Measurements from ENCODE around the gene MYNN.
A peak's percentile ranks its signal among the peaks of the same experiment; 100 is the strongest.

Gene MYNN

DNA sequence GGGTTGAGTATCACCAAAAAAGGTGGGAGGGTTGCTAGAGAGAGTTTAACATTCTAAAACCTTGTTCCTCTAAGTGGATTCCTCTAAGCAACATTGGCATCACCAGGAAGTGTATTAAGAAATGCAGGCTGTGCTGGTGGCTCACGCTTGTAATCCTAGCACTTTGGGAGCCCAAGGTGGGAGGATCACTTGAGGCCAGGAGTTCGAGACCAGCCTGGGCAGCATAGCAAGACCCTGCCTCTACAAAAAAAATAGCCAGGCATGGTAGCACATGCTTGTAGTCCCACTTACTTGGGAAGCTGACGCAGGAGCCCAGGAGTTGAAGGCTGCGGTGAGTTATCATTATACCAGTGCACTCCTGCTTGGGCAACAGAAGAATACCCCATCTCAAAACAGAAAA lies 4.6 kb downstream of the MYNN start:
- DNase-seq (ENCODE audit: low read depth) = no peak

DNA sequence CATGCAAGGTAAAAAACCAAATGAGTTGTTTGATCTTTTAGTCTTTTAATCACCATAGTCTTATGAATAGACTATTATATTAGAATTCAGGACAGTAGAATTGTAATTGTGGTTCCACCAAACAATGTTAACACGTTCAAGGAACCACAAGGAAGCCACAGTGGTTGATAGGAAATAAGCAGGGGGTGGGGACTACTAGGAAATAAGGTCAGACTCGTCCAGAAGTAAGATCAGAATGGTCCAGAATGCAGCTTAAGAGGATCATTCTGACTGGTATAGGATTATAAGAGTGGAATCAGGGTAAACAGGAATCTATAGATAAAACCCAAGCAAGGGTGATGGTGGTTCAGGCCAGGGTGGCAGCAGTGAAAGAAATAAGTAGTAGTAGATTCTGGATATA lies 7.5 kb downstream of the MYNN start:
- DNase-seq (ENCODE audit: low read depth) = no peak

DNA sequence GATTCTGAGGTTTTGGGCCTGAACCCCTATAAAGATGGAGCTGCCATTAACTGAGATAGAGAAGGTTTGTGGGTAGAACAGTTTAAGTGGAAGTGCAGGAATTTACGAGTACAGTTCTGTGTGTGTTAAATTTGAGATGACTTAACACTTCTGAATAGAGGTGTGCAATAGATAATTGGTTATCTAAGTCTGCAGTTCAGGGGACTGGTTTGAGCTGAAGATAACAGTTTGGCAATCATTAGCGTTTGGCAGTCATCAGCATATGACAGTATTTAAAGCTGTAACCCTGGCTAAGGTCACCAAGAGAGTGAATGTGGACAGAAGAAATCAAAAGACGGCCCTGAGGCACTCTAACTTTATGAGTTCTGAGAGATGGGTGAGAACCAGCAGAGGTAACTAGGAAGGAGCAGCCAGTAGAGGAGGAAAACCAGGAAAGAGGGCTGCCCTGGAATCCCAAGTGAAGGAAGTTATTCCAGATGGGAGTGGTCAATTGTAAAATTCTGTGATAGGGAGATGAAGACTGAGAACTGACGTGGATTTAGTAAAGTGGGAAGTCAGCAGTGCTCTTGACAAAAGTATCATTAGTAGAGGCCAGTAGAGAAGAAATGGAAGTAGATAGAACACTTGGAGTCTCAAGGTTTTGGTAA lies 8.1 kb downstream of the MYNN start:
- DNase-seq (ENCODE audit: low read depth) = no peak

DNA sequence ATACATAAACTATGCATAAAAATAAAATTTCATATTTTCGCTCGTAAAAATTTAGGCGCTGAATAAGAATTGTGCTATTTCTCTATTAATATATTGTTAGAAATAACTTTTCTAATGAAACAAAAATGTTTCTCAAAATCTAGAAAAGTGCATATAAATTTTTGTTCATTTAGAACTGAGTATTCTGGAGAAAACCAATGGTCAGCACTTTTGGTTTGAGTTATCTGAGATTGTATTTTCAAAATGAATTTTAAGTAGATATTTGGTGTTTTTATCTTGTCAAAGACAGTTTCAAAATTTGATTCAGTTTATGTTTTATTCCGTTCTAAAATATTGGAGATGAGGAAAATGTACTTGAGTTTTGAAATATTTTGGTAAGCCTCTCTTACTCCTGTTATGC lies 13.9 kb downstream of the MYNN start:
- DNase-seq (ENCODE audit: low read depth) = no peak

DNA sequence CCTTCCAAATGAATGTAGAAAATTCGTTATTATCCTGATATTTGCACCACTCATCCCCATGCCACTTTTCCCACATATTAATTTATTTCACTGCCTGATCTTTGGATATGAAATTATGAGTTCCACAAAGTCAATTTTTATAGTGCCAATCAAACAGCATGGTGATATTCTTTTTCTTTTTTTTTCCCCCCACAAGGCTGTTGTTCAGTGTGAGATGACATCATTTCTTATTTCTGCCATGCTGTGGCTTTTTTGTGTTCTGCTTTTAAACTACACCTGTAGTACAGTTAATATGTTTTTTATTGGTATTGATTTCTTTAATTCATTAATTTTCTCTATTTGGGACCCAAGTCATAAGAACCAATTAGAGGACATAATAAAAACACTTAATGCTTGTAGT lies 14.6 kb downstream of the MYNN start:
- no peak for DNase-seq (ENCODE audit: low read depth)

DNA sequence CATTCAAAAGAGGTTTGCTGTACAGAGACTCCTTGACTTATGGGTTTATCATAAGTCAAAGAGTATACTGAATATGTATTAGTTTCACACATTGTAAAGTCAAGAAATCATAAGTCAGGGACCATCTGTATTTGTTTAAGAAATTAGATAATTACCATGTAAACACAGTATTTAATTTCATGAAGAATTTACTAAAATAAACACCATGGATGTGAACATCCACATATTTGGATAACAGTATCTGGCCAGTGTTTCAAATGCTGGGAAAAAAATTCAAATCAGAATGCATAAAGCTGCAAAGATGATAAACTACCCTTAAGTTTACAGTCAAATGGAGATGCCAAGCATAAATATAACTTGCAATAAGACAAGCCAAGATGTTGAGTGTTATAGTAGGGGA lies 17.0 kb downstream of the MYNN start:
- DNase-seq (ENCODE audit: low read depth) = no peak

DNA sequence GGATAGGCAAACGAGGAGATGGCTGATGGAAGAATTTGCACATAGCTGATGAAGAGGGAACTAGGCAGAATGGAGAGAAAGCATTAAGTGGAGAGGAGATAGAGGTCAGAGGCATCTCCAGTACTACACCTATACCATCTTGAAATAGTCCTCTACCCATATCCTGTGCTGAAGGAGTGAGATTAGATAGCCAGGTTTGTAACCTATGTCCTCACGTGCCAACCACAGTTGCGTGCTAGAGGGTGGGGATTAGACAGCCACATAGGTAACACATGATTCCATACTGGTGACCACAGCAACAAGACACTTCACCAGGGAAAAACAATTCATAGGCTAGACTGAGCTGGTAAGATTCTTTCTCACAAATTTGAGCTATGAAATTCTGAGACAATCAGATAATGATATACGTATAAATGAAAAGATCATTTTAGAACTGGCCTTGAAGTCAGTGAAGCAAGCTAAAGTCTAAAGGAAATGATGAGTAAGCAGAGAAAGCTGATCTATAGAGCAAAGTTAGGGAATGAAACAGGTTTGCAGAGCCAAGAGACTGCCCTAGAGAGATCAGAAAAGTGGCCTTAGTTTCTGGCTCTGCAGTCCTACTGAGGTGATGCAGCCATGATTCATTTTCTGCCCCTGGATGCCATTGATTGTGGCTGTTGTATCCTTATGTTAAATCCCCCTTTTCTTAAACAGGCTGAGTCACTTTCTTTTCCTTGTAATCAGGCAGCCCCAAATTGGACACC lies 17.7 kb downstream of the MYNN start:
- no peak for DNase-seq (ENCODE audit: low read depth)

DNA sequence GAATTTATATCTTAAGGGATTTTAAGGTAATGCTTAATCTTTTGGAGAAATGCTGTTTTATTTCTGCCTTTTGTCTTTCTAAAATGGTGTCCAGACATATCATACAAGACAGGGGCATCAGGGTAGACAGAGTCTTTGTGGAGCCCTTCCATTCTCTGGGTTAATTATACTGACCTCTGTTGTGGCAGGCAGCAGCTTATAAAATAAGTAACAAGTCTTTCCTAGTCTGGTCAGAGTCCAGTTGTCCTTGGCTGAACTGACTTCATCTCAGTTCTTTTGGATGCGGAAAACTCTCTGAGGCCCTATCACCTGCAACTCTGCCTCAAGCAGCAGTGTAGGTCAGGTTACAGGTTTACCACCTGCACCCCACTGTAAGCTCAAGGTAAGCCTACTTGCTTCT lies 19.2 kb downstream of the MYNN start:
- DNase-seq (ENCODE audit: low read depth) = no peak

DNA sequence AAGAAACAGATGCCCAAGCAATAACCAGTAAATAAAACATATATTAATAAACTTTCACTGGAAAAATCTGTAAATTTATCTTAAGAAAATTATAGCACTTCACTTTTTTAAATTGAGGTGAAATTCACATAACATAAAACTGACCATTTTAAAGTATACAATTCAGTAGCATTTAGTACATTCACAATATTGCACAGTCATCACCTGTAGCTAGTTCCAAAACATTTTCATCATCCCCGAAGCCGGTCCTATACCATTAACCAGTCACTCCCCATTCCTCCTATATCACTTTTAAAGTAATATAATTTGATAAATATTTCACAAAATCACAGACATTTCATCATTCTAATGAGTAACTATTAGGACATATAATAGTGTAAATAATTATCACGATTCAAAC lies 31.5 kb downstream of the MYNN start:
- DNase-seq (ENCODE audit: low read depth) = no peak

DNA sequence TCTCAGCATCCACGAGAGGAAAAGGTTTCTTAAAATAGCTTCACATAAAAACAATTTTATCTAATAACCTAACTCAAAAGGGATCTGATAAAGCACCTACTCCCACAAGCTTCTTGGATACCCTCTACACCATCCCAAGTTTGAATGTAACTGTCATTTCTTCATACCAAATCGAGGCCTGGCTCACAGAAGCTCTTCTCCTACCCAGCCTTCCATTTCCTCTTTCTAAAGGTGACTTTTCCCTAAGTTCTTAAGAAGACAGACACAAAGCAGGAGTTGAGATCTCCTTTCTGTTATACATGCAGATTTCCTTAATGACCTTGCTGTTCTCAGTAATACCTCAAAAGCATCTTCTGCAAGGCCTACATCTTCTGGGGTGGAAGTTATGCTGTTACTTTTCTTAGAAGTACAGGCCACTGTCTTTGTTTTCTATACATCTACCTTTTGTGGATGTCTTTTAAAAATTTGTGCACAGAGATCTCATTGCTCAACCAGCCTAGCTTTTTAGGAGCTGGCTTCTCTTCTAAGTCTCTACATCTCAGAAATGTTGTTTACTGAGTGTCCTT lies 36.1 kb downstream of the MYNN start:
- no peak for DNase-seq (ENCODE audit: low read depth)

DNA sequence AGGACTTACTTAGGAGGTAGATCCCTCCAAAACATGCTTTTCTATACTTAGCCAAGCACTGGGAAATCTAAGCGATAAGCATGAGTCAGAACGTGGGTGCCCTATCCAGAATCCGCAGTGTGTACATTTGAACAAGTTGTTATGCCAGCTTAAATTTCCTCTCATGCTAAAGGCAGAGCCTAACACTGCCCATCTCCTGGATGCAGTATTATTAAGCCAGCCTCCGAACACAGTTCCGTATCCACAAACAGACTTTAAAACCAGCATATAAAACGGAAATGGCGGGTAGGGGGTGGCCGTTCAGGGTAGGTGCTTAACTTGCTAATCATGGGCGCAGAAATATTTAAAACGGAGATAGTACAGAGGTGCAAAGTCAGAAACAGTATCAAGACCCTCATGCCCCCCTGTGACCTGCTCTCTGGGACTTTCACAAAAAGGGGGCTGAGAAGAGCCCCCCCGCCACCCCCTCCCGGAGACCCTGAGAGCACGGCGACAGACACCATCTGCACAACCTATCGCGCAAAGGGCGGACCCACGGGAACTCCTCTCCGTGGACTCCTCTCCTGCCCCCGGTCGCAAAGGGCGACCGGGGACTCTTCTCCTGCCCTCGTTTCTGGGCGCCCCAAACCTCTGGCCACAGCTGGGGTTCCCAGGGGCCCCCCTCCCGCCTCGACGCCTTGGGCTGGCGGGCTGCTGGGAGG lies 38.6 kb downstream of the MYNN start:
- DNase-seq (ENCODE audit: low read depth) = no peak

DNA sequence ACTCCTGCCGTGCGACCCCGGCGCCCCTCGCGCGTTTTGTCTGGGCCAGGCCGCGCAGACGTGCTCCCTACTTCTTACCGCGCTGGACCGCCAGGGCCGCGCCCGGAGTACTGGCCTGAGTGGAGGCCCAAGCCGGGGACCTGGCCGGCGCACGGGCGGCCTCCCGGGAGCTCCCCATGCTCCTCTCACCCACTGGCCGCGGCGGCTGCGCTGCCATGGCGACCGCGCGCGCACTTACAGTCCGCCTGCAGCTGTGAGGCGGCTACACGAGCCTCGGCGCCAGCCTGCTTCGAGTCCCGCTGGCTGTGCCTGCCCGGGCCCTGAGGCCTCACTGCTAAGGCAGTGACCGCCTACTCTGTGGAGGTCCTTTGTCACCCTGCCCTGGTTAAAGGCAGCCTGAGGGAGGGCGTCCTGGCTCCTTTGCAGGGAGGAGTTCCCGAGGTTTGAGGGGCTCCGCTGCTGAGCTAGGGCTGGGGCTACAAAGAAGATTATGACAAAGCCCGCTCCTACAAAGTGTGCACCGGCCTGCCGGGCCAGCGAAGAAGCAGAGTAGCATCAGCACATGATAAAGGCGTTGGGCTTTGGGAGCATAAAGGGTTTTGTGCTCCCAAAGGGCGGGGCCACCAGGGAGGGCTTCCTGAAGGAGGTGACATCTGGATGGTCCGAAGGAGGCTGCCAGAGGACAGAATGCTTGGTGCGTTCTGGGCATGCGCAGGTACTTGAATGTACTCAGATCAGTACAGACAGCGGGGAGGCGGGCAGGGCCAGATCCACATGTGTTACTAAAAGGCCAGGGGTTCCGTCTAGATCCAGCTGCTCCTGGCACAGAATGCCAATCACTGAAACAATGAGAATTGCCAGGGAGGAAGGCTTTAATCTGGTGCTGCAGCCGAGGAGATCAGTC lies 39.4 kb downstream of the MYNN start, which contains the start of the genes LRRC34 and LRRIQ4:
Gene LRRC34, minus strand, starts transcription at position 573 of the 904 bp plus-strand sequence. Its CDS starts 356 bp downstream, at position 217.
Gene LRRIQ4, plus strand, starts transcription at position 539 of the 904 bp plus-strand sequence. CDS start 9,052 bp downstream, outside the sequence.
- peak; percentile 39 for DNase-seq (ENCODE audit: low read depth)

DNA sequence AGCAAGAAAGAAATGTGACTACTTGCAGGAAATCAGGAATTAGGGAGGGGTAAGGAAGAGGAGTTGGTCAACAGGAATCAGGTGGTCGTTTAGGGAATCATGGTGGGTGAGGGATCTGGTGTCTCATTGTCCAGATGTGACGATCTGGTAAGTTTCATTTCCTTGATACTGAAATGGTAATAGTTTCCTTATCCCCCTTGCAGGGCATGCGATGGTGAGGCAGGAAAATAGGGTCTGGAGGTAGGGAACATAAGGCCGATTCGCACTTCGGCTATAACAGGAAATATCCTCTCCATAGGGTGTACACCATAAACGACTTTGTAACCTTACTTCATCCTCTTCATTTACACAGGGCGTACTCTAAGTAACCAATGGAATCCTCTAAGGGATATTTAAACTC lies 40.1 kb downstream of the MYNN start:
- DNase-seq (ENCODE audit: low read depth) = no peak

DNA sequence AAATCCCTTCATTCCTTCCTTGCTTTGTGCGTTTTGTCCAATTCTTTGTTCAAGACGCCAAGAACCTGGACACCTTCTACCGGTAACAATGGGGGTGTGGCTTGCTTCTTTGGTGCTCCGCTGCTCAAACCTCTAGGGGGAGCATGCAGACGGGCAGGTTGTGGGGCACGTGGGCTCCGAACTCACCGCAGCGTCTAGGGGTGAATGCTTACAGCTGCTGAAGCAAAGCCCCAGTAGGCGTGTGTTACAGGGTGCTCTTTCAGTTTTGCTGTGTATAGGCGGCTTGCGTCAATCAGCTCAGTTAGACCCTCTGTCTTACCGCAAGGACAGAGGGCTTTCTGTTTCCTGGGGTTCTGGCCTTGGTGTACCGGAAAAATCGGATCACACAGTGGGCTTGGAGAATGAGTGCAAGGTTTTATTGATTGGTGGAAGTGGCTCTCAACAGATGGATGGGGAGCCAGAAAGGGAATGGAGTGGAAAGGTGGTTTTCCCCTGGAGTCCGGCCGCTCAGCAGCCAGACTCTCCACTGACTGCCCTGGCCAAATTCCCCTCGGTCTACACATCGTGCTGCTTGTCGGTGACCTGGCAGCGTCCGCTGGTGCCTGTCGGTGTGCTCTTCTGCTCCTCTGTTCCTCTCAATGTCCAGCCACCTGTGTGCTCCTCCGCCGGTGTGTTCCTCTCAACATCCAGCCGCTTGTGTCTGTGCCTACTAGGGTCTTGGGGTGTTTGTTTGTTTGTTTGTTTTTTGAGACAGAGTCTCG lies 40.7 kb downstream of the MYNN start:
- DNase-seq (ENCODE audit: low read depth) = peak; percentile 62

DNA sequence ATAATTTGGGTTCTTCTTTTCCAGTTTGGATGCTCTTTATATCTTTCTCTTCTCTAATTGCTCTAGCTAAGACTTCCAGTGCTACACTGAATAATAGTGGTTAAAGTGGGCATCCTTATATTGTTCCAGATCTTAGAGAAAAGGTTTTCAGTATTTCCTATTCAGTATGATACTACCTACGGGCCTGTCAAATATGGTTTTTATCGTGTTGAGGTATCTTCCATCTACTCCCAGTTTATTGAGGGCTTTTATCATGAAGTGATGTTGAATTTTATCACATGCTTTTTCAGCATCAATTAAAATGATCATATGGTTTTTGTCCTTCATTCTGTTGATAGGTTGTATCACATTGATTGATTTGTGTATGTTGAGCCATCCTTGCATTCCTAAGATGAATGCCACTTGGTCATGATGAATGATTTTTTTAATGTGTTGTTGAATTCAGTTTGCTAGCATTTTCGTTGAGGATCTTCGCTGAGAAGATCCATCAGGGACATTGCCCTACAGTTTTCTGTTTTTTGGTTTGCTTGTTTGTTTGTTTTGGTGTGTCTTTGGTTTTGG lies 42.5 kb downstream of the MYNN start:
- no peak for DNase-seq (ENCODE audit: low read depth)

DNA sequence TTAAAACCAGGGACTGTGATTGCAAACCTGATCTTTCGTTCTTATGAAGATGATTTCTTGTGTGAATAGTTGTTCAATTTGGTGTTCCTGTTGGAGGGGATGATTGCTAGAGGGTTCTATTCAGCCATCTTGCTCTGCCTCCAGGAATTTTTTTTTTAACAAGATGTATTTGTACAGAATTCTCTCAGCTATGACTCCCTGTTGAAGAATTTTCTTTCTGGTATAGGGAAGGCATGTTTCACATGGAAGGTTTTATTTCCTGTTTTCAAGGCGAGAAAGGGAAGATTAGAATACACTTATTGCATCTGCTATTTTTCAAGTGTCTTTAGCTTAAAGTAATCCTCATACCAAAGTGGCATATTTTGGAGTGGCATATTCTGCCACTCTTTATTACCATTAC lies 45.1 kb downstream of the MYNN start:
- no peak for DNase-seq (ENCODE audit: low read depth)

DNA sequence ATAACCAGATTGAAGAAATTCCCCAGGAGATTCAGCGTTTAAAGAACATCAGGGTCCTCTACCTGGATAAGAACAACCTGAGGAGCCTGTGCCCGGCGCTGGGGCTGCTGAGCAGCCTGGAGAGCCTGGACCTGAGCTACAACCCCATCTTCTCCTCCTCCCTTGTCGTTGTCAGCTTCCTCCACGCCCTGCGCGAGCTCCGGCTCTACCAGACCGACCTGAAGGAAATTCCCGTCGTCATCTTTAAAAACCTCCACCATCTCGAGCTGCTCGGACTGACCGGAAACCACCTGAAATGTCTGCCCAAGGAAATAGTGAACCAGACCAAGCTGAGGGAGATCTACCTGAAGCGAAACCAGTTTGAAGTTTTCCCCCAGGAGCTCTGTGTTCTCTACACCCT lies 48.9 kb downstream of the MYNN start:
- no peak for DNase-seq (ENCODE audit: low read depth)

DNA sequence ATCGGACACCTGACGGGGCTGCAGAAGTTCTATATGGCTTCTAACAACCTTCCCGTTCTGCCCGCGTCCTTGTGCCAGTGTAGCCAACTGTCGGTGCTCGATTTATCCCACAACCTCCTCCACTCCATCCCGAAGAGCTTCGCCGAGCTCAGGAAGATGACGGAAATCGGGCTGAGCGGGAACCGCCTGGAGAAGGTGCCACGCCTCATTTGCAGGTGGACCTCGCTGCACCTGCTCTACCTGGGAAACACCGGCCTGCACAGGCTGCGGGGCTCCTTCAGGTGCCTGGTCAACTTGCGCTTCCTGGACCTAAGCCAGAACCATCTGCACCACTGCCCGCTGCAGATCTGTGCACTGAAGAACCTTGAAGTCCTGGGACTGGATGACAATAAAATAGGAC lies 49.3 kb downstream of the MYNN start:
- DNase-seq (ENCODE audit: low read depth) = no peak

DNA sequence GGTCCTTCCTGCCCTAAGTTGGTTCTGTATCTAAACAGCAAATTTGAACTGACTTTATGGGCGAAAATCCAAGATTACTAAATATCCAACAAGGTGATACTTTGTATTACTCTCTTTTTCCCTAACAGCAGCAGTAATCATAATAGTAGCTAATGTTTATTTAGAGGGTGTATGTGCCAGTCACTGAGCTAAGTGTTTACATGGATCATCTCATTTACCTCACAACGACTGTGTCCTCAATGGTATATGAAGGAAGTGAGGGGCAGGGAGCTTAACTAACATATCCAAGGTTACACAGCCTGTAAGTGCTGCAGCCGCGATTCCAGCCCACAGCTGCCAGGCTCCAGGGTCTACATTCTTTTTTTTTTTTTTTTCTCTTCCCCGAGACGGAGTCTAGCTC lies 49.8 kb downstream of the MYNN start:
- no peak for DNase-seq (ENCODE audit: low read depth)

DNA sequence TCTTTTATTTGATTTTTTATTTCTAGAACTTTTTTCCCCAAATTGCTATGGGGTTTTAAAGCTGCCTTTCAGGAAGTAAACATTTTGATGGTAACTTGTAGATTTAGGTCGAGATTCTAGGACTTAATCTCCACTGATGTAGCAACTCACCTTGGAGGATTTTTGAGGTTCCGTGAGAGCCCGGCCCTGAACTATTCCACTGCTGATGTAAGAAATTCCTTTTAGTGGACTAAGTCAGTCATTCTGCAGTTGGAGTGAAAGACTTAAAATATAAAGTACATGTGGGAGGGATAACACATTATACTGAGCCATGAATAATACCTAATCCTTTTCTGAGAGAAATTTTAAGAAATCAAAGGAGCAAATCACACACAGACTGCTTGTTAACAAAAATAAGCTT lies 52.1 kb downstream of the MYNN start:
- DNase-seq (ENCODE audit: low read depth) = no peak

DNA sequence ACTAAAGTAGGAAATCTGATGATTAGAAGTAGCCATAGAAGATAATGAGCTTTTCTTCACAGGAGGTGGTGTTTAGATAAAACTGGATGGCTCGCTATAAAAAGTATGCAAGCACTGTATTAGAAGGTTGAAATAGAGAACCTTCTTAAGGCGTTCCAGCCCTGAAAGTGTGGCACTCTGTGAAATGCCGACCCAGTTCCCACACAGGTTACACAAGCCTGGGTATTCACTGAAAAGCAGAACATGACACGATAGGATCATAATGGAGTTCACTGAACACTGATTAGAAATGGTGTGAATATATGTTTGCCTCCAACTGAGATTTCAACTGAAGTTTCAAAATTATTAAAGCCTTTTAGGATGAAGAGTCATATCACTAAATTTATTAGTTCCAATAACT lies 54.5 kb downstream of the MYNN start:
- DNase-seq (ENCODE audit: low read depth) = no peak
